ENCODE measurements around the gene SND1.
A peak's percentile ranks its signal among the peaks of the same experiment; 100 is the strongest.

SND1 gene

GRCh38 chr7:127706766-127707165, 54.8 kb downstream of the SND1 start:
- Histone ChIP-seq H3K4me3 (ENCODE audit: low read length) (no peak overlapping the region), H3K4me2 (ENCODE audit: low read length) (no peak overlapping the region), H3K79me2 (ENCODE audit: control insufficient read depth, low read length) (peaks cover 6% of the 10 kb centered on the region), H3K27ac (ENCODE audit: low read depth, low read length) (no peak overlapping the region), H3K9me2 (replicated peaks; ENCODE audit: control insufficient read depth, low read length) (no peaks in the 10 kb centered on the region), H3F3A (ENCODE audit: control insufficient read depth, insufficient read depth) (peaks cover 14% of the 10 kb centered on the region), H4K20me1 (ENCODE audit: control insufficient read depth, insufficient read depth, low read depth, low read length) (no peaks in the 10 kb centered on the region), H3K9me3 (ENCODE audit: control insufficient read depth, insufficient read depth, low read length) (peaks cover 17% of the 10 kb centered on the region), H3K27me3 (ENCODE audit: control insufficient read depth, low read length) (no peaks in the 10 kb centered on the region), H3K4me1 (ENCODE audit: control insufficient read depth, low read length) (no peaks in the 10 kb centered on the region), H3K36me3 (ENCODE audit: control insufficient read depth, low read length) (peaks cover 96% of the 10 kb centered on the region)
- TF ChIP-seq EZH2phosphoT487 (IDR thresholded peaks at IDR 0.05; ENCODE audit: borderline replicate concordance, low read length) (no peak), CTCF (IDR thresholded peaks at IDR 0.05; ENCODE audit: low read depth, low read length, poor library complexity, severe bottlenecking) (no peak)

GRCh38 chr7:127708201-127708600, 56.2 kb downstream of the SND1 start:
- Histone ChIP-seq H3K9me2 (replicated peaks; ENCODE audit: control insufficient read depth, low read length) (no peaks in the 10 kb centered on the region), H3K4me3 (ENCODE audit: low read length) (no peak overlapping the region), H4K20me1 (ENCODE audit: control insufficient read depth, insufficient read depth, low read depth, low read length) (no peaks in the 10 kb centered on the region), H3K27ac (ENCODE audit: low read depth, low read length) (no peak overlapping the region), H3K79me2 (ENCODE audit: control insufficient read depth, low read length) (peaks cover 10% of the 10 kb centered on the region), H3K9me3 (ENCODE audit: control insufficient read depth, insufficient read depth, low read length) (peaks cover 17% of the 10 kb centered on the region), H3F3A (ENCODE audit: control insufficient read depth, insufficient read depth) (peaks cover 14% of the 10 kb centered on the region), H3K4me1 (ENCODE audit: control insufficient read depth, low read length) (no peaks in the 10 kb centered on the region), H3K36me3 (ENCODE audit: control insufficient read depth, low read length) (peaks cover 96% of the 10 kb centered on the region), H3K4me2 (ENCODE audit: low read length) (no peak overlapping the region), H3K27me3 (ENCODE audit: control insufficient read depth, low read length) (no peaks in the 10 kb centered on the region)
- TF ChIP-seq CTCF (IDR thresholded peaks at IDR 0.05; ENCODE audit: low read depth, low read length, poor library complexity, severe bottlenecking) (no peak), EZH2phosphoT487 (IDR thresholded peaks at IDR 0.05; ENCODE audit: borderline replicate concordance, low read length) (no peak)

GRCh38 chr7:127708788-127709187, 56.8 kb downstream of the SND1 start:
- no peak for TF ChIP-seq EZH2phosphoT487 (IDR thresholded peaks at IDR 0.05; ENCODE audit: borderline replicate concordance, low read length)
- TF ChIP-seq CTCF (IDR thresholded peaks at IDR 0.05; ENCODE audit: low read depth, low read length, poor library complexity, severe bottlenecking): peak; percentile 88
- Histone ChIP-seq H3K4me2 (ENCODE audit: low read length) (no peak overlapping the region), H3K79me2 (ENCODE audit: control insufficient read depth, low read length) (peaks cover 16% of the 10 kb centered on the region), H3K36me3 (ENCODE audit: control insufficient read depth, low read length) (peaks cover 96% of the 10 kb centered on the region), H4K20me1 (ENCODE audit: control insufficient read depth, insufficient read depth, low read depth, low read length) (no peaks in the 10 kb centered on the region), H3K27ac (ENCODE audit: low read depth, low read length) (no peak overlapping the region), H3K9me2 (replicated peaks; ENCODE audit: control insufficient read depth, low read length) (no peaks in the 10 kb centered on the region), H3F3A (ENCODE audit: control insufficient read depth, insufficient read depth) (peaks cover 14% of the 10 kb centered on the region), H3K4me1 (ENCODE audit: control insufficient read depth, low read length) (no peaks in the 10 kb centered on the region), H3K27me3 (ENCODE audit: control insufficient read depth, low read length) (no peaks in the 10 kb centered on the region), H3K9me3 (ENCODE audit: control insufficient read depth, insufficient read depth, low read length) (peaks cover 17% of the 10 kb centered on the region), H3K4me3 (ENCODE audit: low read length) (no peak overlapping the region)
